H1 (cell line): Measurements from ENCODE around the gene ALG3.

Experiments
- CHD1 ChIP-seq: IDR thresholded peaks from 2 replicates; pipeline ENCODE4 v1.6.1; 2012; ENCODE audit warnings: low read depth, low read length, improper control_type of control experiment
- GTF2F1 ChIP-seq: IDR thresholded peaks from 2 replicates; pipeline ENCODE4 v1.6.1; 2012; ENCODE audit warnings: low read depth, low read length, improper control_type of control experiment, borderline replicate concordance
- NRF1 ChIP-seq: IDR thresholded peaks from 2 replicates; pipeline ENCODE4 v1.6.1; 2011; ENCODE audit warnings: mild to moderate bottlenecking, low read depth, low read length, improper control_type of control experiment
- POLR2AphosphoS5 ChIP-seq: IDR thresholded peaks from 2 replicates; pipeline ENCODE4 v1.6.1; 2011; ENCODE audit warnings: low read depth, low read length
- SP1 ChIP-seq: IDR thresholded peaks from 2 replicates; pipeline ENCODE4 v1.6.1; 2011; ENCODE audit warnings: low read depth, low read length
- TAF1 ChIP-seq: IDR thresholded peaks from 2 replicates; pipeline ENCODE4 v1.6.1; 2011; ENCODE audit warnings: mild to moderate bottlenecking, low read depth, low read length
- YY1 ChIP-seq: IDR thresholded peaks from 2 replicates; pipeline ENCODE4 v1.6.1; 2011; ENCODE audit warnings: low read depth, mild to moderate bottlenecking, low read length
- TF ChIP-seq, protein P1 (sequence below), 3 experiments: IDR thresholded peaks; 1 replicate in 2 of 3; 2 replicates in 1 of 3; pipeline versions ENCODE4 v1.5.1 to v1.6.1; 2011; ENCODE audit warnings: low read length in 3 of 3, mild to moderate bottlenecking in 3 of 3, inconsistent platforms in 2 of 3, low read depth in 1 of 3, moderate library complexity in 1 of 3; ENCODE audit not compliant: insufficient read depth in 1 of 3; ENCODE audit errors: control extremely low read depth in 1 of 3

- TF ChIP-seq, protein P1, sequence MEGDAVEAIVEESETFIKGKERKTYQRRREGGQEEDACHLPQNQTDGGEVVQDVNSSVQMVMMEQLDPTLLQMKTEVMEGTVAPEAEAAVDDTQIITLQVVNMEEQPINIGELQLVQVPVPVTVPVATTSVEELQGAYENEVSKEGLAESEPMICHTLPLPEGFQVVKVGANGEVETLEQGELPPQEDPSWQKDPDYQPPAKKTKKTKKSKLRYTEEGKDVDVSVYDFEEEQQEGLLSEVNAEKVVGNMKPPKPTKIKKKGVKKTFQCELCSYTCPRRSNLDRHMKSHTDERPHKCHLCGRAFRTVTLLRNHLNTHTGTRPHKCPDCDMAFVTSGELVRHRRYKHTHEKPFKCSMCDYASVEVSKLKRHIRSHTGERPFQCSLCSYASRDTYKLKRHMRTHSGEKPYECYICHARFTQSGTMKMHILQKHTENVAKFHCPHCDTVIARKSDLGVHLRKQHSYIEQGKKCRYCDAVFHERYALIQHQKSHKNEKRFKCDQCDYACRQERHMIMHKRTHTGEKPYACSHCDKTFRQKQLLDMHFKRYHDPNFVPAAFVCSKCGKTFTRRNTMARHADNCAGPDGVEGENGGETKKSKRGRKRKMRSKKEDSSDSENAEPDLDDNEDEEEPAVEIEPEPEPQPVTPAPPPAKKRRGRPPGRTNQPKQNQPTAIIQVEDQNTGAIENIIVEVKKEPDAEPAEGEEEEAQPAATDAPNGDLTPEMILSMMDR (IDR thresholded peaks at IDR 0.05; ENCODE audit: control extremely low read depth in 1 of 3, insufficient read depth in 1 of 3, low read depth in 1 of 3, low read length in 3 of 3): no peak
- TF ChIP-seq GTF2F1 (no peak), YY1 (no peak), CHD1 (no peak), SP1 (no peak), TAF1 (no peak), POLR2AphosphoS5 (no peak), NRF1 (no peak)
Measured at GRCh38 chr3:184222521-184222920, 26.2 kb downstream of the ALG3 start.
